ENCODE data around the gene CLASRP. TPM values are rescaled to one million over a fixed set of nuclear protein-coding genes. Genes with fewer than 3 reads are reported as not detected.

Gene CLASRP
- total and polyA plus RNA-seq, 2 of the 8 experiments (the other 6 are each of a cell fraction or from before 2014, with no cell fraction given): 22.3 to 71.7 TPM

- Histone ChIP-seq H3K4me2 (ENCODE audit: insufficient read depth in 1 of 2, low read depth in 2 of 2, low read length in 2 of 2) (peak overlapping the region; percentile 87 to 99), H2BK120ac (replicated peaks; ENCODE audit: low read depth, low read length) (peak overlapping the region; percentile 18), H3K18ac (ENCODE audit: extremely low read depth, low read length) (peak overlapping the region; percentile 95), H2AK5ac (ENCODE audit: low read depth, low read length) (peak overlapping the region; percentile 80; the same call in 1 of the 2 replicates), H3K4me3 (ENCODE audit: extremely low read depth in 1 of 4, insufficient read depth in 2 of 4, low read depth in 3 of 4, low read length in 4 of 4) (peak overlapping the region; percentile 87 to 98 (median 94)), H3K79me2 (ENCODE audit: control insufficient read depth in 1 of 2, insufficient read depth in 2 of 2, low read length in 2 of 2) (peaks cover 5 to 40% of the 10 kb centered on the region in 2 experiments), H3K4me1 (replicated peaks in 1 of 4; ENCODE audit: control insufficient read depth in 3 of 4, insufficient read depth in 4 of 4, low read length in 3 of 4) (peaks cover 13 to 37% (median 20%) of the 10 kb centered on the region in 4 experiments), H3K56ac (replicated peaks; ENCODE audit: insufficient read length, low read depth, low read length) (peak overlapping the region; percentile 70), H2BK15ac (ENCODE audit: low read length) (peak overlapping the region; percentile 72; the same call in 1 of the 2 replicates), H3K23me2 (ENCODE audit: low read depth, low read length) (peaks cover 17% of the 10 kb centered on the region), H3K79me1 (ENCODE audit: low read depth, low read length) (peaks cover 9% of the 10 kb centered on the region), H3K36me3 (ENCODE audit: control insufficient read depth in 2 of 4, insufficient read depth in 4 of 4, low read length in 3 of 4) (peaks cover 0 to 21% (median 4%) of the 10 kb centered on the region in 4 experiments; a peak in 4 of 8 replicates), H4K5ac (ENCODE audit: insufficient read length, low read depth, low read length) (peak overlapping the region; percentile 49), H3K27ac (ENCODE audit: low read depth, low read length) (peak overlapping the region; percentile 94; the same call in 1 of the 2 replicates), H3K23ac (ENCODE audit: insufficient read length) (no peak overlapping the region), H3K9ac (replicated peaks in 1 of 4; ENCODE audit: extremely low read depth in 1 of 4, low read depth in 3 of 4, low read length in 3 of 4) (peak overlapping the region in 3 of 4 experiments; percentile 58 to 82 (median 82); a peak in 6 of 7 replicates), H4K91ac (replicated peaks; ENCODE audit: insufficient read length, low read length) (peak overlapping the region; percentile 32), H2BK5ac (ENCODE audit: low read depth, low read length) (peak overlapping the region; percentile 97), H2BK20ac (ENCODE audit: low read length) (peak overlapping the region; percentile 55), H2BK12ac (ENCODE audit: low read depth, low read length) (peak overlapping the region; percentile 90; the same call in 1 of the 2 replicates), H2AFZ (ENCODE audit: low read length) (no peak overlapping the region), H3K27me3 (replicated peaks in 1 of 4; ENCODE audit: control insufficient read depth in 3 of 4, extremely low read depth in 1 of 4, insufficient read depth in 3 of 4, low read length in 3 of 4) (no peaks in the 10 kb centered on the region), H4K20me1 (replicated peaks in 1 of 2; ENCODE audit: control insufficient read depth in 1 of 2, insufficient read depth in 2 of 2, low read length in 2 of 2) (peaks cover 0 to 2% of the 10 kb centered on the region in 2 experiments), H4K8ac (ENCODE audit: extremely low read depth, insufficient read depth, low read length) (peak overlapping the region; percentile 90; the same call in 1 of the 2 replicates), H3K4ac (replicated peaks; ENCODE audit: insufficient read length, low read depth, low read length) (peak overlapping the region; percentile 81), H3K14ac (ENCODE audit: insufficient read length) (no peak overlapping the region), H3K9me3 (ENCODE audit: insufficient read depth in 2 of 2, low read depth in 1 of 2, low read length in 1 of 2) (no peaks in the 10 kb centered on the region)
- POLR2A ChIA-PET (ENCODE audit: partially characterized antibody): interaction anchor here (0.6 to 8.5 kb wide), 18 partner anchors 9 to 230 kb away, joined by 3 to 230 read pairs (median 6); partner anchors contain the start of genes APOE, BLOC1S3, PPP1R37 and RELB
- DNase-seq (ENCODE audit: low read depth in 1 of 2, low spot score in 2 of 2) (no peak), FAIRE-seq (no peak)
- 56% methylated on average over 10 of the region's 10 CpGs; no CpG with 5 or more reads in 1 of the 2 experiments for WGBS, 2 experiments (ENCODE audit: extremely low coverage in 1 of 2, insufficient coverage in 1 of 2, insufficient read length in 1 of 2, insufficient replicate concordance in 2 of 2, low coverage in 1 of 2, low lambda C conversion rate in 2 of 2, missing lambda C conversion rate in 1 of 2)
- peak; percentile 35 for TF ChIP-seq ASH2L (IDR thresholded peaks at IDR 0.05; ENCODE audit: low read length)
- no peak for TF ChIP-seq EGR1 (IDR thresholded peaks at IDR 0.05; ENCODE audit: borderline replicate concordance, low read depth, low read length)
- CTCF ChIA-PET (ENCODE audit: partially characterized antibody): interaction anchor here (1.1 to 4.1 kb wide), 4 partner anchors 9 to 128 kb away, joined by 3 to 39 read pairs (median 4); partner anchors contain the start of gene PPP1R37
These were observed 39.7 kb downstream of the CLASRP start for GRCh38 chr19:45078390-45079062.

Measured in H1 (cell line).